PFSK-1 (cell line): ENCODE results near the gene MAML2.

ENCODE experiments used
- FOXP2 ChIP-seq: optimal IDR thresholded peaks from 2 replicates; pipeline ENCODE3; 2011; ENCODE audit warnings: borderline replicate concordance, control low read depth, inconsistent platforms; ENCODE audit not compliant: insufficient read depth; ENCODE audit errors: extremely low read length, extremely low read depth
- POLR2AphosphoS5 ChIP-seq: IDR thresholded peaks from 2 replicates; pipeline ENCODE4 v1.6.1; 2012; ENCODE audit warnings: low read depth, mild to moderate bottlenecking, control low read depth, low read length, moderate library complexity
- SIN3A ChIP-seq: IDR thresholded peaks from 2 replicates; pipeline ENCODE4 v1.6.1; 2012; ENCODE audit warnings: mild to moderate bottlenecking, low read length, moderate library complexity, borderline replicate concordance; ENCODE audit not compliant: insufficient read depth
- TAF1 ChIP-seq: IDR thresholded peaks from 2 replicates; pipeline ENCODE4 v1.6.1; 2012; ENCODE audit warnings: low read length, control low read depth, borderline replicate concordance; ENCODE audit not compliant: insufficient read depth
- TF ChIP-seq, protein P1 (sequence below), 2 experiments: IDR thresholded peaks; 2 replicates each; pipeline versions ENCODE4 v1.6.1 to v1.8.0; 2011 to 2012; ENCODE audit warnings: low read depth in 2 of 2, low read length in 2 of 2, control low read depth in 1 of 2, inconsistent platforms in 1 of 2, mild to moderate bottlenecking in 1 of 2, moderate library complexity in 1 of 2; ENCODE audit not compliant: insufficient read depth in 1 of 2

Gene MAML2

GRCh38 chr11:96318399-96318798, 24.6 kb downstream of the MAML2 start:
- TF ChIP-seq FOXP2 = no peak
- TF ChIP-seq SIN3A = no peak
- no peak for TF ChIP-seq POLR2AphosphoS5
- TF ChIP-seq TAF1 = no peak
- TF ChIP-seq, protein P1, sequence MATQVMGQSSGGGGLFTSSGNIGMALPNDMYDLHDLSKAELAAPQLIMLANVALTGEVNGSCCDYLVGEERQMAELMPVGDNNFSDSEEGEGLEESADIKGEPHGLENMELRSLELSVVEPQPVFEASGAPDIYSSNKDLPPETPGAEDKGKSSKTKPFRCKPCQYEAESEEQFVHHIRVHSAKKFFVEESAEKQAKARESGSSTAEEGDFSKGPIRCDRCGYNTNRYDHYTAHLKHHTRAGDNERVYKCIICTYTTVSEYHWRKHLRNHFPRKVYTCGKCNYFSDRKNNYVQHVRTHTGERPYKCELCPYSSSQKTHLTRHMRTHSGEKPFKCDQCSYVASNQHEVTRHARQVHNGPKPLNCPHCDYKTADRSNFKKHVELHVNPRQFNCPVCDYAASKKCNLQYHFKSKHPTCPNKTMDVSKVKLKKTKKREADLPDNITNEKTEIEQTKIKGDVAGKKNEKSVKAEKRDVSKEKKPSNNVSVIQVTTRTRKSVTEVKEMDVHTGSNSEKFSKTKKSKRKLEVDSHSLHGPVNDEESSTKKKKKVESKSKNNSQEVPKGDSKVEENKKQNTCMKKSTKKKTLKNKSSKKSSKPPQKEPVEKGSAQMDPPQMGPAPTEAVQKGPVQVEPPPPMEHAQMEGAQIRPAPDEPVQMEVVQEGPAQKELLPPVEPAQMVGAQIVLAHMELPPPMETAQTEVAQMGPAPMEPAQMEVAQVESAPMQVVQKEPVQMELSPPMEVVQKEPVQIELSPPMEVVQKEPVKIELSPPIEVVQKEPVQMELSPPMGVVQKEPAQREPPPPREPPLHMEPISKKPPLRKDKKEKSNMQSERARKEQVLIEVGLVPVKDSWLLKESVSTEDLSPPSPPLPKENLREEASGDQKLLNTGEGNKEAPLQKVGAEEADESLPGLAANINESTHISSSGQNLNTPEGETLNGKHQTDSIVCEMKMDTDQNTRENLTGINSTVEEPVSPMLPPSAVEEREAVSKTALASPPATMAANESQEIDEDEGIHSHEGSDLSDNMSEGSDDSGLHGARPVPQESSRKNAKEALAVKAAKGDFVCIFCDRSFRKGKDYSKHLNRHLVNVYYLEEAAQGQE (IDR thresholded peaks at IDR 0.05; ENCODE audit: insufficient read depth in 1 of 2, low read depth in 2 of 2, low read length in 2 of 2) = no peak

- no peak for TF ChIP-seq FOXP2
- TF ChIP-seq, protein P1 (IDR thresholded peaks at IDR 0.05; ENCODE audit: insufficient read depth in 1 of 2, low read depth in 2 of 2, low read length in 2 of 2) = no peak
- TF ChIP-seq TAF1 = no peak
- TF ChIP-seq POLR2AphosphoS5 = no peak
- no peak for TF ChIP-seq SIN3A
Measured at GRCh38 chr11:96317985-96318384, 25.0 kb downstream of the MAML2 start.

DNA sequence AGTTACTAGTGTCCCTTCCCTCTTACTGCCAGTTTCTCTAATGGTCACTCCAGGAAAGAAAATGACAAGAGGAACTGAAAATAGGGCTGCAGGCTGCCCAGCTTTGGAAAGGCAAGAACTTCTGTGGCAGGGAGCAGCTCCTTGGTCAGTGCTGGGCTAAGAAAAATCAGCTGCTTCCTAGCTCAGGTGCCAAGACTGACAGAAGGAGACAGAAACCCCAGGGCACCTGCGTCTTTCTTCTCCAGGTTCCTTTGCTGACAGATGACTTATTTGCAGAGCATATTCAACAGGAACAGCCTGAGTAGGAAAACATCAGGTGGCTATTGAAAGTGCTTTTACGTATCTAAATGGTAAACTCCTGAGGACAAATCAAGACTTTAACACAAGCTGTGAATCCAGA, 25.4 kb downstream of the MAML2 start:
- no peak for TF ChIP-seq FOXP2
- TF ChIP-seq, protein P1 (IDR thresholded peaks at IDR 0.05; ENCODE audit: insufficient read depth in 1 of 2, low read depth in 2 of 2, low read length in 2 of 2) = no peak
- no peak for TF ChIP-seq TAF1
- no peak for TF ChIP-seq SIN3A
- TF ChIP-seq POLR2AphosphoS5 = no peak

- TF ChIP-seq TAF1 (no peak), FOXP2 (no peak)
Measured at GRCh38 chr11:96316869-96317268, 26.1 kb downstream of the MAML2 start.

DNA sequence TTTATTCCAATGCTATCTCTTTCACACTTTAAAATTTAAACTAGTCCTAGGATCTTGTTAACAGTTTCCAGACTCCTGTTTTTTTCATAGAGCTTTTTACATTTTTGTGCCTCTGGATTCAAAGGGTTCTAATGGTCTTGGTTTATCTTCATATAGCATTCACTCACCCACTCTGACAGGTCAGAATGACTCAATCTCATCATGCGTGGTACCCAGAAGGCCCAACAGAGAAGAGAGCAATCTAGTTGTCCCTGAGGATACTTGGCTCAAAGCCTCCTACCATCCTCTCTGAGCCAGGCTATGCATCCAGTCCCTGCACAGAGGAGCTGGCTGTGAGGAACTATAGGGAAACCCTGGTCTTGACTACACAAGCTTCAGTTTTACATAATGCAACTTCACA, 27.5 kb downstream of the MAML2 start:
- TF ChIP-seq FOXP2 (no peak), SIN3A (no peak), POLR2AphosphoS5 (no peak), TAF1 (no peak)
- TF ChIP-seq, protein P1 (IDR thresholded peaks at IDR 0.05; ENCODE audit: insufficient read depth in 1 of 2, low read depth in 2 of 2, low read length in 2 of 2) = no peak
